IPS-NIHi7 (cell line): Measurements from ENCODE around the gene BOD1L2.
A peak's percentile ranks its signal among the peaks of the same experiment; 100 is the strongest.

Source experiments
- DNase-seq: peaks from one replicate; pipeline ENCODE4 v3.0.0; 2012; ENCODE audit warnings: mixed read lengths; ENCODE audit errors: extremely low spot score

Gene BOD1L2

GRCh38 chr18:57146956-57147636 is at the start of gene BOD1L2:
Gene BOD1L2 (plus strand): TSS chr18:57147087. CDS start chr18:57147313, 226 bp downstream.
- DNase-seq, result no peak

GRCh38 chr18:57107140-57107832 is 39.6 kb upstream of the BOD1L2 start:
- peak; percentile 51 for DNase-seq

- DNase-seq, result no peak
Measured at GRCh38 chr18:57110290-57110689, 36.6 kb upstream of the BOD1L2 start.

- DNase-seq, result no peak
Measured at GRCh38 chr18:57113799-57114420, 33.0 kb upstream of the BOD1L2 start.

GRCh38 chr18:57116598-57117132 is 30.2 kb upstream of the BOD1L2 start:
- no peak for DNase-seq

- peak; percentile 79 for DNase-seq
Measured at GRCh38 chr18:57121542-57122112, 25.3 kb upstream of the BOD1L2 start.

GRCh38 chr18:57122936-57123510 is 23.9 kb upstream of the BOD1L2 start:
- DNase-seq, result peak; percentile 47

GRCh38 chr18:57125627-57126026 is 21.3 kb upstream of the BOD1L2 start:
- no peak for DNase-seq

GRCh38 chr18:57128220-57128932 is 18.5 kb upstream of the BOD1L2 start:
- DNase-seq, result no peak

- no peak for DNase-seq
Measured at GRCh38 chr18:57131101-57131500, 15.8 kb upstream of the BOD1L2 start.

GRCh38 chr18:57131782-57132181 is 15.1 kb upstream of the BOD1L2 start:
- DNase-seq, result no peak

GRCh38 chr18:57134618-57135135 is 12.2 kb upstream of the BOD1L2 start:
- DNase-seq, result no peak

GRCh38 chr18:57135699-57136098 is 11.2 kb upstream of the BOD1L2 start:
- no peak for DNase-seq

- no peak for DNase-seq
Measured at GRCh38 chr18:57137847-57138246, 9.0 kb upstream of the BOD1L2 start.

- peak; percentile 24 for DNase-seq
Measured at GRCh38 chr18:57141208-57142129, 5.4 kb upstream of the BOD1L2 start.

- DNase-seq, result no peak
Measured at GRCh38 chr18:57142324-57142723, 4.6 kb upstream of the BOD1L2 start.

GRCh38 chr18:57143265-57143664 is 3.6 kb upstream of the BOD1L2 start:
- DNase-seq, result no peak

- DNase-seq, result no peak
Measured at GRCh38 chr18:57148263-57148662, 1.4 kb downstream of the BOD1L2 start.

- no peak for DNase-seq
Measured at GRCh38 chr18:57149051-57149450, 2.2 kb downstream of the BOD1L2 start.

GRCh38 chr18:57149531-57149930 is 2.6 kb downstream of the BOD1L2 start:
- DNase-seq, result no peak
